ENCODE measurements around the gene C2orf92. TPM values are rescaled to one million over a fixed set of nuclear protein-coding genes. Genes with fewer than 3 reads are reported as not detected.
"Not testable (repeated sequence)": the region's sequence is repeated elsewhere in the genome, so short reads cannot be mapped to it uniquely, and the experiment has no call there.

C2orf92 gene
- total RNA-seq, 1 experiment from 2014 or later, result 0.21 TPM

- in situ Hi-C loops (cut with HindIII; ENCODE audit: low pct_unique_long_range_greater_than_20kb, low sequenced_read_pairs), result no loop called here
- DNase-seq (ENCODE audit: low read depth, low spot score), result no peak
These were observed 6.1 kb downstream of the C2orf92 start for GRCh38 chr2:97675430-97676113.

DNA sequence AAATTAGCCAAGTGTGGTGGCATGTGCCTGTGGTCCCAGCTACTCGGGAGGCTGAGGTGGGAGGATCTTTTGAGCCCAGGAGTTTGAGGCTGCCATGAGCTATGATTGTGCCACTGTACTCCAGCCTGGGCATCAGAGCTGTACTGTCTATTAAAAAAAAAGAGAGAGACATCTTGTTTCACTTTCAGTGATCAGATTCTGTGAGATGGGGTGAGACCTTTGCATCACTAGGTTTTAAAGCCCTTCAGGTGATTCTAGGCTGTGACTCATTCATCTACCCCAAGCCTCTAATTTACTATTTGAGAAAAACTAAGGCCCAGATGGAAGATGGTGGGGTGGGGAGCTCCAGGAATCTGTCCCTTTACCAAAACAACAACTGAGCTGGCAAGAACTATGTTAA, 7.1 kb downstream of the C2orf92 start:
- no peak for DNase-seq (ENCODE audit: low read depth, low spot score)
- in situ Hi-C loops (cut with HindIII; ENCODE audit: low pct_unique_long_range_greater_than_20kb, low sequenced_read_pairs), result no loop called here

DNA sequence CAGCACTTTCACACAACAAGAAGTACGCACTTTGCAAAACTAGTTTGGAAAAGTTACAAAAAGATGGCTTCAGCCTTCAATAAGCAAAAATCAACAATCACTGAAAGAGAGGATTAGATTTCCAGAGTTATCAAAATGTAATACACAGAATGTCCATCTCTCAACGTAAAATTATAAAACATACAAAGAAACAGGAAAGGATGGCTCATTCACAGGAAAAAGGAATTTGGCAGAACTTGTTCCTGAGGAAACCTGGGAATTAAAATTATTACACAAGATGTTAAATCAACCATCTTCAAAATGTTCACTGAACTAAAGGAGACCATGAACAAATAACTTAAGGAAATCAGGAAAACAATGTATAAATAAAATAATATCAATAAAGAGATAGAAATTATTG, 8.0 kb downstream of the C2orf92 start:
- in situ Hi-C loops (cut with HindIII; ENCODE audit: low pct_unique_long_range_greater_than_20kb, low sequenced_read_pairs), result no loop called here
- no peak for DNase-seq (ENCODE audit: low read depth, low spot score)

DNA sequence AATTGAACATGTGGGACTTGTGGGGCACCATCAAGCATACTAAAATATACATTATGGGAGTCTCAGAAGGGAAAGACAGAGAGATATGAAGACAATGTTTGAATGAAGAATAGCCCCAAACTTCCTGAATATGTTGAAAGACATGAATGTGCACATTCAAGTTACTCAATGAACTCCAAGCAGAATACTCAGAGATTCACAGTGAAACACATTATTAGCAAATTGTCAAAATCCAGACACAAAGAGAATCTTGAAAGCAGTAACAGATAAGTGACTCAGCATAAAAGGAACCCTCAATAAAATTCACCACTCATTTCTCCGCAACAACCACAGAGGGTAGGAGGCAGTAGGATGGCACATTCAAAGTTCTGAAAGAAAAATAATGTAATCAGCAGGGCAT, 8.8 kb downstream of the C2orf92 start:
- in situ Hi-C loops (cut with HindIII; ENCODE audit: low pct_unique_long_range_greater_than_20kb, low sequenced_read_pairs), result no loop called here
- no peak for DNase-seq (ENCODE audit: low read depth, low spot score)

DNA sequence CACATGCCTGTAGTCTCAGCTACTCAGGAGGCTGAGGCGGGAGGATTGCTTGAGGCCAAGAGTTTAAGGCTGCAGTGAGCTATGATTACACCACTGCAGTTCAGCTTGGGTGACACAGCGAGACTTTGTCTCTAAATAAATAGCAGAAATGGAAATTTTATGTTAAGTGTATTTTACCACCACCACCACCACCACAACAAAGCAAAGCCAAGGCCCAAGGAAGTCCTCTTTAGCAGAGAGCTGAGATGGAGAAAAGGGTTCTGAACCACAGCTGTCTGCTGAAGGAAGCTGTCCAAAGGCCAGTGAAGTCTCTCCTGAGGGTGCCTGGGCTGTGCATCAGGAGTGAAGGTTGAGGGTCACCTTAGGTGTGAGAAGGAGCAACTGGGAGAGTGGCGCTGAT, 17.7 kb downstream of the C2orf92 start:
- DNase-seq (ENCODE audit: low read depth, low spot score); in situ Hi-C loops (cut with HindIII; ENCODE audit: low pct_unique_long_range_greater_than_20kb, low sequenced_read_pairs): not testable (repeated sequence)

- no peak for DNase-seq (ENCODE audit: low read depth, low spot score)
- in situ Hi-C loops (cut with HindIII; ENCODE audit: low pct_unique_long_range_greater_than_20kb, low sequenced_read_pairs), result no loop called here
These were observed 18.7 kb downstream of the C2orf92 start for GRCh38 chr2:97688062-97688827.

- DNase-seq (ENCODE audit: low read depth, low spot score), result no peak
- in situ Hi-C loops (cut with HindIII; ENCODE audit: low pct_unique_long_range_greater_than_20kb, low sequenced_read_pairs), result no loop called here
These were observed 21.7 kb downstream of the C2orf92 start for GRCh38 chr2:97691166-97691565.

DNA sequence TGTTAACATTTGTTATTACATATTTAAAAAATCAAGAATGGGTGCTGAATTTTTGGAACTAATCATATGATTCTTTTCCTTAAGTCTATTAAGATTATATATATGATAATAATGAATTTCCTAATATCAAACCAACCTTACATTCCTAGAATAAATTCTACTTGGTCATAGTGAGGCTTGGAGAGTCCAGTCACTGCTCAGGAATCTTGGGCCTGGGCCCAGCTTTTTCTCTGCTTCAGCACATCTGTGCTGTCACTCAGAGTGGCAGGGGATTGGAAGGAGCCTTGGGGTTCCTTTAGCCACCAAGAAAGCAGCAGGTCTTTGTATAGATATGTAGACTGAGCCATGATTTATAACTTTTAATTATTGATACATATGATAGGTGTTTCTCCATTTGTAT, 24.0 kb downstream of the C2orf92 start:
- no peak for DNase-seq (ENCODE audit: low read depth, low spot score)
- in situ Hi-C loops (cut with HindIII; ENCODE audit: low pct_unique_long_range_greater_than_20kb, low sequenced_read_pairs), result no loop called here

- in situ Hi-C loops (cut with HindIII; ENCODE audit: low pct_unique_long_range_greater_than_20kb, low sequenced_read_pairs), result no loop called here
These were observed 26.2 kb downstream of the C2orf92 start for GRCh38 chr2:97695744-97696143.

DNA sequence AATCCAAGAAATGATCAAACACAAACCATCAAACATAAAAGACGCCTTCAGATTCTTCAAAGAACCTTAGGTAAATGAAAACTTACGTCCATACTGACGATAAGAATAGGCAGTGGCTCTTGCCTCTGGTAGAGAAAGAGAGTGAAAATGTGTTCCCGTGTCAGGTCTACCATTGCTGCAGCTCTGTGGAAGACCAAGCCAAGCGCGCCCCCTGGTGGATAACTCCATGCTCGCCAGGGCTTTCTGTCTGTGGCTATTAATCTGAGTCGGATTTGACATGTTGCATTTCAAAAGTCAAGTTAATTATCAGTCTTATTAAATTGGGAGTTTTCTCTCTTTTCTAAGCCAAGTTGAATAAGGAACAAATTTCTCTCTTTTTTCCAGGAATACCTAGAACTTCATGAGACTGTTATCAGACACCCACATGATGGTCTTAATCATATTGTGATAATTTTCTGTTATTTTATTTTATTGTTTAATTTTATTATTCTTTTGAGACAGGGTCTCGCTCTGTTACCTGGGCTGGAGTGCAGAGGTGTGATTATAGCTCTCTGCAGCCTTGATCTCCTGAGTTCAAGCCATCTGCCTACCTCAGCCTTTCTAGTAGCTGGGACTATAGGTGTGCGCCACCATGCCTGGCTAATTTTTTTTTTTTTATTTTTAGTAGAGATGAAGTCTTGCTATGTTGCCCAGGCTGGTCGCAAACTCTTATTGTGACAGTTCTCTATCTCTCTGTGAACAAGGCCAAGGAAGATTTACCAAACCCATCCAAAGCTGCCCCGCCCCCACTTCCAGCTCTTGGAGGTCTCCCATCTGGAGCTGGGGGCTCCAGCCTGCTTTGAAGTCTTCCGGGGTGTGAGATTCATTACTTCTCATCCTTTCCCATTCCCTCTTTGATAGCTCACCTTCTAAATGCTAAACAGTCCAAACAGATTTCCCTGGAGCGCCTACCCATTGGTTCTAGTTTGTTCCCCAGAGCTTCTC, 28.0 kb downstream of the C2orf92 start:
- in situ Hi-C loops (cut with HindIII; ENCODE audit: low pct_unique_long_range_greater_than_20kb, low sequenced_read_pairs), result no loop called here
- DNase-seq (ENCODE audit: low read depth, low spot score), result peak; percentile 82

More at GRCh38 chr2:97695744-97696143, 26.2 kb downstream of the C2orf92 start:
- no peak for DNase-seq (ENCODE audit: low read depth, low spot score)

GRCh38 chr2:97698530-97698929, 29.0 kb downstream of the C2orf92 start:
- in situ Hi-C loops (cut with HindIII; ENCODE audit: low pct_unique_long_range_greater_than_20kb, low sequenced_read_pairs), result no loop called here
- DNase-seq (ENCODE audit: low read depth, low spot score), result no peak

DNA sequence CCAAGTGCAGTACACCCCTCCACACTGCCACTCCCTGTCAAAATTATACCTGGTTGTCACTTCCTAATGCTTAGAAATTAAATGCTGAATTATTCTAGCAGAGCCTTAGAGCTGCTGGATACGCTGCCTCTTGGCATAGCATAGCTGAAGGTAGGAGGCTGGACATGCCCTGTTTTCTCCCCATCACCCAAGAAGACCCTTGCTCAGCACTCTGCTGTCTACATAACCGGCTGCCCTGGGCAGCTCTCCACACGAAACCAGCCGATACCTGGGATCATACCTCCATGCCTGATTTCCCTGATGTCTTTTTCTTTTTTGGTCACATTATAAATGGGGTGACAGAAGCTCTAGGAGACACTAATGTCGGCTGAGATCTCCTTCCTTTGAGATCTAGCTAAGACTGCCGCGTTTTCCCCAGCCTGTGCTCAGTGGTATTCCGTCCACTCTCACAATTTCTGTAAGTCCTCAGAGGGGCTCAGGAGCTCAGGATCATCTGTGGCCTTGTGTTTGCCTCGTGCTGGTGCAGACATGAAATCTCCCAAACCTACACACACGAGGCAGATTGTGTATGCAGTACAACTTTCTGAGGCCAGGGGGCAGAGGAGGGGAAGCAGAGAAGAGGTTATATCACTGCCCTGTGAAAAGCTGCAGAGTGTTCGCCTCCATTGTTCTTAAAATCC, 30.4 kb downstream of the C2orf92 start:
- in situ Hi-C loops (cut with HindIII; ENCODE audit: low pct_unique_long_range_greater_than_20kb, low sequenced_read_pairs), result no loop called here
- peak; percentile 82 for DNase-seq (ENCODE audit: low read depth, low spot score)

DNA sequence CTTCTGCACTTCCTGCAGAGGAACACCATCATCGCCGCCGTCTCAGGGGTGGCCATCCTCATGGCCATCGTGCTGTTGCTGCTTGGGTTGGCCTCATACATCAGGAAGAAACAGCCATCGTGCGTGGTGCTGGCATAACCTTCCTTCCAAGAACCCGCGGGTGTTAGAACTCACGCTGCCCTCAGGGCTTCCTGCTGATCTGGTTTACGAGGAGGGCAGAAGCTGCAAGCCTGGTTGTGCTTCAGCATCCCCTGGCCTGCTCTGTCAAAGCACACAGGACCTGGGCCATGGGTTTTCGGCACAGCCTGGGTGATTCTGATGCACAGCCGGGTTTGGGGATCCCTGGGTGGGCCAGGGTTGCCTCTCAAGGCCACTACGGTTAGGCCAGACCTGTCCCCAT, 31.7 kb downstream of the C2orf92 start:
- in situ Hi-C loops (cut with HindIII; ENCODE audit: low pct_unique_long_range_greater_than_20kb, low sequenced_read_pairs), result no loop called here
- DNase-seq (ENCODE audit: low read depth, low spot score), result no peak

DNA sequence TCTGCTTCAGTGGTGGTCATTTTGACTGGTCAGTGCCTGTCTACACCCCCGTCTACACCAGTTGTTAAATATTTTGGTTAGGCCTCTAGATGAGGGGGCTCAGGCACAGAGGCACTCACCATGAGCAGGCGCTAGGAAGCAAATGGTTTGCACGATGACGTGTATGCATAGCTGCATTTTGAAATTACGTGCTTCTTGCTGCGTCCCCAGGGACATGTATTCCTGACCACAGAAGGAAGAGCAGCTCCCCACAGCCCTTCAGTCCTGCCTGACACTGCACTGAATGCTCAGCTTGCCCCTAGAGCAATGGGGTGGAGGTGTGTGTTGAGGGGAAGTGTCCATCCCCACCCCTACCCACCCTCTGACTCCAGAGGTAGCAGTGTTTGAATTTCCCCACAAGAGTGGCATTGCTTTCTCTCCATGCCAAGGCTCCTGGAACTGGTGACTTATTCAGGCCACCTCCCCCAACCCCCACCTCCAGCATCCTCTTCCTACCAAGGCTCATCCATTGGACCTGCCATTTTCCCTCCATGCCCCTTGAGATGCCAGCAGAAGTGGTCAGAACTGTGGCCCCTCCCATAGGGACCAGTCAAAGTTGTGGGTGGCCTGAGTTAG, 32.4 kb downstream of the C2orf92 start:
- in situ Hi-C loops (cut with HindIII; ENCODE audit: low pct_unique_long_range_greater_than_20kb, low sequenced_read_pairs), result no loop called here
- DNase-seq (ENCODE audit: low read depth, low spot score), result no peak

- DNase-seq (ENCODE audit: low read depth, low spot score), result no peak
- in situ Hi-C loops (cut with HindIII; ENCODE audit: low pct_unique_long_range_greater_than_20kb, low sequenced_read_pairs), result no loop called here
These were observed 33.4 kb downstream of the C2orf92 start for GRCh38 chr2:97702731-97703470.

- in situ Hi-C loops (cut with HindIII; ENCODE audit: low pct_unique_long_range_greater_than_20kb, low sequenced_read_pairs), result no loop called here
- no peak for DNase-seq (ENCODE audit: low read depth, low spot score)
These were observed 34.2 kb downstream of the C2orf92 start for GRCh38 chr2:97703741-97704140.

DNA sequence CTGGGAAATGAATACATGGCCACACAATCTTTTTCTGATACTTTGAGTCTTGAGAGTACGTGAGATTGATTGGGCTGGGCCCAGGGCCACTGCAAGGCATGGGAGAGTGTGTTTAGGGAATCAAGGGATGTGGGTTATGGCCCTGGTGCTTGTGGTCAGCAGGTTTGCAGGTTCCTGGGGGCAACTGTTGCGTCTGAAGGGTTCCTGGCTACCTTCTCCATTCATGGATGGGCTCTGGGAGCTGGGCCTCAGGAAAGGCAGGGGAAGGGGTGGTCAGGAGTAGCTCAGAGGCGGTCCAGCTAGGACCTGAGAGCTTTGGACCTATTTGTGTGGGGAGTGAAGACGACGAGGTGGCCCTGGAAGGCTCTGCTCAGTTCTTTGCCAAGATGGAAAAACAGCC, 35.5 kb downstream of the C2orf92 start:
- no peak for DNase-seq (ENCODE audit: low read depth, low spot score)
- in situ Hi-C loops (cut with HindIII; ENCODE audit: low pct_unique_long_range_greater_than_20kb, low sequenced_read_pairs), result no loop called here

Data from SK-MEL-5 (cell line).